Measurements from ENCODE around the gene CBLC. TPM values are rescaled to one million over a fixed set of nuclear protein-coding genes. Genes with fewer than 3 reads are reported as not detected.

The CBLC gene
- total RNA-seq, 2 donors from 2014 or later, result 0.42 TPM; not detected in 1

DNA sequence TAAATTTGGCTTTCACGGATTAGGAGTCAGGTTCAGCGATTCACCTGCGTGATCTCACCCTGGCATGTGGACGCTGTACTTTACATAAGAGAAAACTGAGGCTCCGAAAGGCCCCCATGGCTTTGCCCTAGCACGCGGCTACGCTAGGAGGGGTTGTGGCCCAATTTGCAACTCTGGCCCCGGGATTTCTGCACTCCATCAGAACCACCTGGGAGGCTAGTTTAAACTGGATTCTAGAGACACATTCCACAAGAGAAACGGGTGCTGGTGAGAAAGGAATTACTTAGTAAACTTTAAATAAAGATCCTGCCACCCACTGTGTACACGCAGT, 23.0 kb upstream of the CBLC start:
- Histone ChIP-seq H3K4me1 (ENCODE audit: control insufficient read depth in 1 of 2, low read depth in 2 of 2) (peaks cover 56 to 82% of the 10 kb centered on the region in 2 donors), H3K27ac (peak overlapping the region; percentile 88 to 92), H3K27me3 (replicated peaks; ENCODE audit: insufficient read depth) (no peaks in the 10 kb centered on the region), H3K4me3 (peak overlapping the region; percentile 82), H3K36me3 (peaks cover 8% of the 10 kb centered on the region), H3K9me3 (no peaks in the 10 kb centered on the region)
- DNase-seq (ENCODE audit: low spot score) (no peak), ATAC-seq (ENCODE audit: insufficient number of reproducible peaks, low FRiP score, low read depth) (no peak)
- TF ChIP-seq, protein P1, sequence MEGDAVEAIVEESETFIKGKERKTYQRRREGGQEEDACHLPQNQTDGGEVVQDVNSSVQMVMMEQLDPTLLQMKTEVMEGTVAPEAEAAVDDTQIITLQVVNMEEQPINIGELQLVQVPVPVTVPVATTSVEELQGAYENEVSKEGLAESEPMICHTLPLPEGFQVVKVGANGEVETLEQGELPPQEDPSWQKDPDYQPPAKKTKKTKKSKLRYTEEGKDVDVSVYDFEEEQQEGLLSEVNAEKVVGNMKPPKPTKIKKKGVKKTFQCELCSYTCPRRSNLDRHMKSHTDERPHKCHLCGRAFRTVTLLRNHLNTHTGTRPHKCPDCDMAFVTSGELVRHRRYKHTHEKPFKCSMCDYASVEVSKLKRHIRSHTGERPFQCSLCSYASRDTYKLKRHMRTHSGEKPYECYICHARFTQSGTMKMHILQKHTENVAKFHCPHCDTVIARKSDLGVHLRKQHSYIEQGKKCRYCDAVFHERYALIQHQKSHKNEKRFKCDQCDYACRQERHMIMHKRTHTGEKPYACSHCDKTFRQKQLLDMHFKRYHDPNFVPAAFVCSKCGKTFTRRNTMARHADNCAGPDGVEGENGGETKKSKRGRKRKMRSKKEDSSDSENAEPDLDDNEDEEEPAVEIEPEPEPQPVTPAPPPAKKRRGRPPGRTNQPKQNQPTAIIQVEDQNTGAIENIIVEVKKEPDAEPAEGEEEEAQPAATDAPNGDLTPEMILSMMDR (IDR thresholded peaks at IDR 0.05), result no peak

DNA sequence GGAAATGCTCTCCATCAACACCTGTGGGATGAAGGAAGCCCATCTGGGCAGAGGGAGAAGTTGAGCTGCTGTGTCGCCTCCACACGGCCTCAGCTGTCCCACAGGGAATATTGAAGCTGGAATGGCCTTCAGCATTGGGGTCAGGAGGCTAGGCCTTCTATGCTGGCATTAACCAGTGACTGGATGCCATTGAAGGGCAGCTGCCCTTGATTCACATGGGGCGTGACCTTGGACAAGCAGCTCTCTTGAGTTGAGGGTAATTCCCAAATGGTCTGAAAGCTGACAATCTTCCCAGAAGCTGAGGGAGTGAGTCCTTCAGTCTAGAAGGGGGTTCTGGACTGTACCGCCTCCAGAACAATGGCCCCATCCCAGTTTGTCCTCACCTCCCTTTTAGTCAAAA, 22.5 kb upstream of the CBLC start:
- no peaks in the 10 kb centered on the region for H3K27me3 ChIP-seq (replicated peaks; ENCODE audit: insufficient read depth)
- ATAC-seq (ENCODE audit: insufficient number of reproducible peaks, low FRiP score, low read depth), result no peak
- TF ChIP-seq, protein P1 (IDR thresholded peaks at IDR 0.05), result no peak
- H3K9me3 ChIP-seq, result no peaks in the 10 kb centered on the region
- H3K4me3 ChIP-seq, result peak overlapping the region; percentile 82
- peaks cover 53 to 78% of the 10 kb centered on the region in 2 donors for H3K4me1 ChIP-seq (ENCODE audit: control insufficient read depth in 1 of 2, low read depth in 2 of 2)
- peak overlapping the region; percentile 16 to 92 for H3K27ac ChIP-seq
- DNase-seq (ENCODE audit: low spot score), result no peak
- H3K36me3 ChIP-seq, result peaks cover 11% of the 10 kb centered on the region

DNA sequence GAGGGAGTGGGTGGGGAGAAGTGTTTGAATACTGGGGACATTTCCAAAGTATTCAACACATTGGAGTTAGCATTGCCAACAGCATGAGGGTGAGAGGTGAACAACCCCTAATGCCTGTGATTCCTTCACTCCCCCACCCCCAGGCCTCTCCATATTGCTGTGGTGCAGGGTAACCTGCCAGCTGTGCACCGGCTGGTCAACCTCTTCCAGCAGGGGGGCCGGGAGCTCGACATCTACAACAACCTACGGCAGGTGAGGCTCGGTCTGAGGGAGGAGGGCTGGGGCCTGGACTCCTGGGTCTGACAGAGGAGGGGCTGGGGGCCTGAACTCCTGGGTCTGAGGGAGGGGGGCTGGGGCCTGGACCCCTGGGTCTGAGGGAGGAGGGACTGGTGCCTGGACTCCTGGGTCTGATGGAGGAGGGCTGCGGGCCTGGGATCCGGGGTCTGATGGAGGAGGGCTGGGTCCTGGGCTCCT, 21.6 kb upstream of the CBLC start:
- peaks cover 14% of the 10 kb centered on the region for H3K36me3 ChIP-seq
- peak overlapping the region; percentile 76 to 92 for H3K27ac ChIP-seq
- no peak overlapping the region for H3K4me3 ChIP-seq
- no peaks in the 10 kb centered on the region for H3K9me3 ChIP-seq
- DNase-seq (ENCODE audit: low spot score), result no peak
- H3K27me3 ChIP-seq (replicated peaks; ENCODE audit: insufficient read depth), result no peaks in the 10 kb centered on the region
- TF ChIP-seq, protein P1 (IDR thresholded peaks at IDR 0.05), result no peak
- H3K4me1 ChIP-seq (ENCODE audit: control insufficient read depth in 1 of 2, low read depth in 2 of 2), result peaks cover 47 to 69% of the 10 kb centered on the region in 2 donors
- no peak for ATAC-seq (ENCODE audit: insufficient number of reproducible peaks, low FRiP score, low read depth)

DNA sequence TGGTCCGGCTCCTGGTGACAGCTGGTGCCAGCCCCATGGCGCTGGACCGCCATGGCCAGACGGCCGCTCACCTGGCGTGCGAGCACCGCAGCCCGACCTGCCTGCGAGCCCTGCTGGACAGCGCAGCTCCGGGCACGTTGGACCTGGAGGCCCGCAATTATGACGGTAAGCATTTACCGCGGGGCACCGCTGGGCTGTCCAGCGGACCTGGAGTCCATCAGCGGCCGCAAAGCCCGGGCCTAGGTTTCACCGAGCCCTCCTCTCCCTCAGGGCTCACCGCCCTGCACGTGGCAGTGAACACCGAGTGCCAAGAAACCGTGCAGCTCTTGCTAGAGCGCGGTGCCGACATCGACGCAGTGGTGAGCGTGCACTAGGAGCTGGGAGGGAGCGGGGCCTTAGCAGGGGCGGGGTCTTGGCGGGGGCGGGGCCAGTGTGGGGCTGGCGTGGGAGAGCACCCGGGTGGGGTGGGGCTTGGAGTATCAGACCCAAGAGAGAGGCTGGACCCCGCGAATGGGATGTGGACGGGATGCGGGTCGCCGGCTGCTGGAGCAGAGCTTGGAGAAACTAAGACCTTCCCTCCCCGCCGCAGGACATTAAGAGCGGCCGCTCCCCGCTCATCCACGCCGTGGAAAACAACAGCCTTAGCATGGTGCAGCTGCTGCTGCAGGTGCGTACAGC, 20.5 kb upstream of the CBLC start:
- Histone ChIP-seq H3K27ac (peak overlapping the region; percentile 75 to 76), H3K4me1 (ENCODE audit: control insufficient read depth in 1 of 2, low read depth in 2 of 2) (peaks cover 45 to 61% of the 10 kb centered on the region in 2 donors), H3K27me3 (replicated peaks; ENCODE audit: insufficient read depth) (no peaks in the 10 kb centered on the region), H3K4me3 (peak overlapping the region; percentile 71), H3K36me3 (peaks cover 11% of the 10 kb centered on the region), H3K9me3 (no peaks in the 10 kb centered on the region)
- ATAC-seq (ENCODE audit: insufficient number of reproducible peaks, low FRiP score, low read depth), result peak; percentile 25
- TF ChIP-seq, protein P1 (IDR thresholded peaks at IDR 0.05), result peak; percentile 8
- DNase-seq (ENCODE audit: low spot score), result peak; percentile 47

DNA sequence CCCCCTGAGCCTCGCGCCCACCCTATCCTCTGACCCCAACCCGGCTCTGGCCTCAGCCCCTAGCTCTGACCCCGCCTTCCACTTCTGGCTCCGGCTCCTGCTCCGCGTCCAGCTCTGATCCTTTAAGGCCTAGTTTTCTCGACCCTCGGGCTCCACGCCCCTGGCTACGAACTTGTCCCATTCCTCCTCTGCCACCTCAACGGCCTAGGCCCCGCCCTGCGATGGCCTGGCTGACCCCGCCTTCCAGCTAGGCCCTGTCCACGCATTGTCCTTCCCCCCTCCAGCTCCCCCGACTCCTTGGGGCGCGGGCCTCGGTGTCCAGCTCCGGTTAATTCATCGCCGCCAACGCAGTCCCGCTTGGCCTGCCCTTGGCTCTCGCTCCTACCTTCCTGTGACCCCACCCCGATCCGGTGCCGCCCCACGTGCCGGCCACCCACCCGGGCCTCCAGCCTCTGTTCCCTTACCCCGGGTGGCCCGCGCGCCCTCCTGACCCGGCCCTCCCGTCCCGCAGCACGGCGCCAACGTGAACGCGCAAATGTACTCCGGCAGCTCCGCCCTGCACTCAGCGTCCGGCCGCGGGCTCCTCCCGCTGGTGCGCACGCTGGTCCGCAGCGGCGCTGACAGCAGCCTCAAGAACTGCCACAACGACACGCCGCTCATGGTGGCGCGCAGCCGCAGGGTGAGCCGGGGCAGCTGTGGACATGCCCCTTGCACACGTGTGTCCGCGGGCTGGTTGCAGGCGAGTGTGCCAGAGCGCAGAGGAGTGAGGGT, 19.8 kb upstream of the CBLC start:
- Histone ChIP-seq H3K36me3 (peaks cover 11% of the 10 kb centered on the region), H3K4me3 (peak overlapping the region; percentile 71), H3K27me3 (replicated peaks; ENCODE audit: insufficient read depth) (no peaks in the 10 kb centered on the region), H3K4me1 (ENCODE audit: control insufficient read depth in 1 of 2, low read depth in 2 of 2) (peaks cover 38 to 53% of the 10 kb centered on the region in 2 donors), H3K27ac (peak overlapping the region; percentile 75 to 76), H3K9me3 (no peaks in the 10 kb centered on the region)
- TF ChIP-seq, protein P1 (IDR thresholded peaks at IDR 0.05), result peak; percentile 18
- ATAC-seq (ENCODE audit: insufficient number of reproducible peaks, low FRiP score, low read depth), result peak; percentile 18
- no peak for DNase-seq (ENCODE audit: low spot score)
